GM12892 (cell line): ENCODE data around the gene OR5F1.

Source experiments
- POLR2A ChIP-seq: IDR thresholded peaks from 2 replicates; pipeline ENCODE4 v1.6.1; 2011; ENCODE audit warnings: low read depth, low read length, control low read depth
- POLR2AphosphoS5 ChIP-seq: IDR thresholded peaks from 2 replicates; pipeline ENCODE4 v1.6.1; 2011; ENCODE audit warnings: low read depth, low read length, control low read depth
- TAF1 ChIP-seq: IDR thresholded peaks from 2 replicates; pipeline ENCODE4 v1.6.1; 2011; ENCODE audit warnings: low read depth, mild to moderate bottlenecking, control low read depth, low read length, borderline replicate concordance

DNA sequence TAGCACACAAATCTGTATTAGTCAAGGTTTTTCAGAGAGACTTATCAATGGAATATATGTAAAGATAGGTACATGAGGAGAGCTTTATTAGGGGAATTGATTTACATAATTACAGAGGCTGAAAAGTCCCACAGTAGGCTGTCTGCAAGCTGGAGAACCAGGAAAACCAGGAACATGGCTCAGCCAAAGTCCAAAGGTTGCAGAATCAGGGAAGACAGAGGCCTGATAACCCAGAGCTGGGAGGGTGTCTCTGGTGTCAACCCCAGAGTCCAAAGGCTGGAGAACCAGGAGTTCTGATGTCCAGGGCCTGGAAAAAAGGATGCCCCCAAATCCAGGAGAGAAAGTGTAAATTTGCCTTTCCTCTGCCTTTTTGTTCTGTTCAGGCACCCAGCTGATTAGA, 16.3 kb upstream of the OR5F1 start:
- TF ChIP-seq POLR2AphosphoS5 = no peak
- no peak for TF ChIP-seq TAF1
- TF ChIP-seq POLR2A = no peak
